ENCODE data around the gene UNC5C.

The UNC5C gene

GRCh38 chr4:95446173-95446572, 102.6 kb downstream of the UNC5C start:
- DNase-seq = no peak

DNA sequence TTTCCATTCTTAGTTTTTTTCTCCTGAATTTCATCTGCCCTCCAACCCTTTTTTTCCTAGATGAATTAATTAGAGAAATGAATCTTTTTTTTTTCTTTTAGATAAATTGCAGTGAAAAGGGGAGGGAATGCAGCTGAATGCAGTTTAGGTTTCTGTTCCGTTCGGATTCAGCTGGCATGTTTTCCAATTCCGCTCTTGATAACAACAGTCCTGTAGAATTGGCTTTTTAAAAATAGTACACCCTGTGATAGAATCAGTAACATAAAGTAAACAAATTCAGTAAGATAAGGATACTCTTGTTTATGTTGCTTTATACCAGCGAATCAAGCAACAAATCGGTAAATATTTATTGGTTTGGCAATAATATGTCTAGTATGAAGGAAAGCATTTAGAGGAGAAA, 103.5 kb downstream of the UNC5C start:
- DNase-seq = no peak

GRCh38 chr4:95444812-95445211, 104.0 kb downstream of the UNC5C start:
- no peak for DNase-seq

DNA sequence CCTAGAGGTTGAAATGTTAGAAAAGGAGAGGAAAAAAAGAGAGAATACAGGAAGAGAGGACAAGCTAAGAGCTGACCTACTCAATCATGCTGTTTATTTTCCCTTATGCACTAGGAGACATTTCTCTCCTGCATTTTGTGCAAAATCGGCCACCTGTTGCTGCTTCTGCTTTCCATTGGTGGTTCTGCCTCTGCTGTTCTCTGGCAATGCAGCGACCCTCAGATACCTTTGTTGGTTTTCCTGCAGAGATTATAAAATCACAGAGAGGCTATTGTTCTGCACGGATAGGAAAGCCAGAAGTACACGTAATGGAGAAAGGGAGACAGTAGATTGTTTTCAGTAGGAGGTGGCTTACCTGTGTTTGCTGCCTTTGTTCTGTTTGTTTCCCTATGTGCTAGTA, 108.9 kb downstream of the UNC5C start:
- DNase-seq = no peak

DNA sequence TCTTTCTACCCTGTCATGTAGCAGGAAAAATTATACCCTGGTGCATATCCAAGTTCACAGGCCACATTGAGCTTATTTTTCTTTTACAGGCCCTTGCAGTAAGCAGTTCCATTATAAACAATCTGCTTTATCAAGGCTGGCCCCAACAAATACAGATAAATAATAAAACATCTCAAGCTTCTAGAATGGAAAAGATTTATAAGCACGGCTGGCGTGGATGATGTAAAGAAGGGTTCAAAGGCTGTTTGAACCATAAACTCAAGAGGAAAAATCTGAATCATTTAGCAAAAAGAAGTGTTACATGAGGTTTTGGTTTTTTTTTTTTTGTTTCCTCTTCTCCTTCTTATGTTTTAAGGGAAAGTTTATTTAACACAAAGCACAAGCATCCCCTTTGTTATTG, 109.7 kb downstream of the UNC5C start:
- no peak for DNase-seq

DNA sequence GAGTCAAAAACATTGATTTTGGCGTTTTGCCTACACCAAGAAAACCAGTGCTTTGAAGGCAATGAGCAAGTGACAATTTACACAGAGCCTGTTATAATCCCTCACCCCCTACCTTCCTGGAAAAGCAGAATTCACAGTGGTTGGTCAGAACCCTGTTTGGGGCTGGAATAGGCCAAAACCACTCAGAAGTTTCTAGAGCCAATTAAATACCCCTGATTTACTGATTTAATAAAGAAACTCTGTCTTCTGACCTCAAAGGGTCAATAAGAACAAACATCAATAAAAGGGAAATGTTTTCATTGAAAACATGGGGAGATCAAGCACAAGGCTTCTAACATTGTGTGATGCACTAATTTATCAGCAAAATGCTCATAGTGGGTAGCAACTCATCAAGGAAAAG, 116.3 kb downstream of the UNC5C start:
- no peak for DNase-seq

DNA sequence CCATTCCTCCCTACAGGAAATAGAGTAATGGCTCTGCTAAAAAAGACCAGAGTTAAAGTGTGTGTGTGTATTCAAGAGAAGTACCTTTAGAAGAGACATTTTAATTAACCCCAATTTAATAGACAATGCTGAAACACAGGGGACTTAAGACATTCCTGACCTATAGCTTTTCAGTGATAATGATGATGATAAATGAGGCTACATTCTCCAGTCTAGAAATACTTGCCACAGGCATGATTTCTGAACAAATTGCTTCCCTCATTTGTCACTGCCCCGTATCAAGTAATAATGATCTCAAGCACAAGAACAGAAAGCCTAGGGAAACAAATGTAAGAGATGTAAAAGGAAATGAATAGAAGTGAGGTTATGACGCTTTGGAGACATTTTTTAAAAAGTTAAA, 117.1 kb downstream of the UNC5C start:
- DNase-seq = no peak

DNA sequence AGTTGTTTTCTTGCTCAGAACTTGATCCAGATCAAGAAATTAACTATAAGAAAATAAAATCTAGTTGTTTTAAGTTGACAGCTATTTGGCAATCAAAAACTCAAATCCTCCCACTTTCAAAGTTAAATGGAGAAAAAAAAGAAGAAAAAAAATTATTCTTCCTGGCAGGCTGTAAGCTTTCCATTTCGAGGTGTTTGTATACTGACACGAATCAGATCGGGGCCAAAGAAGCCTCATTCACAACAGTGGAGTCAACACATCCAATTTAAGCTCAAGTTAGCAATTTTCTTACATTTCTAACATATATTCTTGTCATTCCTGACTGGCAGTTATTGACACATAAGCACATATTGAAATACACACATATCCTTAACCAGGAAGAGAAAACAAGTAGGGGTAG, 119.4 kb downstream of the UNC5C start:
- no peak for DNase-seq

GRCh38 chr4:95428291-95429070, 120.3 kb downstream of the UNC5C start:
- no peak for DNase-seq

DNA sequence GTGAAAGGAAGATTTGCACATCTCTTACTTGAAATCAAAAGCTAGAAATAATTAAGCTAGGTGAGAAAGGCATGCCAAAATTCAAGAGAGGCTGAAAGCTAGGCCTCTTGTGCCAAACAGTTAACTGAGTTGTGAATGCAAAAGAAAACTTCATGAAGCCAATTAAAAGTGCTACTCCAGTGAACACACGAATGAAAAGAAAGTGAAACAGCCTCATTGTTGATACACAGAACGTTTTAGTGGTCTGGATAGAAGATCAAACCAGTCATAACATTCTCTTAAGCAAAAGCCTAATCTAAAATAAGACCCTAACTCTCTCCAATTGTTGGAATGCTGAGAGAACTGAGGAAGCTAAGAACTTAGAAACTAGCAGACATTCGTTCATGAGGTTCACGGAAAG, 122.3 kb downstream of the UNC5C start:
- no peak for DNase-seq

- no peak for DNase-seq
Observed at GRCh38 chr4:95422436-95422835, 126.3 kb downstream of the UNC5C start.

DNA sequence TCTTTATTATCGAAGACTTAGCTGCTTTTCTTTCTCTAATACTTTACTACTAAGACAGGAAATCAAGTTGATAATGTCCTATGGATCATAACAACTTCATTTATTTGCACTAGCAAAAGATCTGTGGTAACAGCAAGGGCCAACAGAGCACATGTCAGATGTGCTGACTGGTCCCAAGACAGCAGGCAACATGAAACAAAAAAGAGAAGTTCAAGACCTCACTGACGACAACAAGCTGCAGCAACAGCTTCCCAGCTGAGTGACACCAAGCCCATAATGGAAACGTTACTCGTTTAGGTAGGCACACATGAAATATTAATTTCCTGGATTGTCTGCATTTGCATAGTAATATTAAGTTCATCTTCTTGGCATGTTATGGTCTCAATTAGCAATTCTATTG, 126.9 kb downstream of the UNC5C start:
- DNase-seq = no peak

- no peak for DNase-seq
Observed at GRCh38 chr4:95417531-95417930, 131.2 kb downstream of the UNC5C start.

- no peak for DNase-seq
Observed at GRCh38 chr4:95415346-95415771, 133.4 kb downstream of the UNC5C start.

GRCh38 chr4:95411371-95412088, 137.2 kb downstream of the UNC5C start:
- DNase-seq = no peak

DNA sequence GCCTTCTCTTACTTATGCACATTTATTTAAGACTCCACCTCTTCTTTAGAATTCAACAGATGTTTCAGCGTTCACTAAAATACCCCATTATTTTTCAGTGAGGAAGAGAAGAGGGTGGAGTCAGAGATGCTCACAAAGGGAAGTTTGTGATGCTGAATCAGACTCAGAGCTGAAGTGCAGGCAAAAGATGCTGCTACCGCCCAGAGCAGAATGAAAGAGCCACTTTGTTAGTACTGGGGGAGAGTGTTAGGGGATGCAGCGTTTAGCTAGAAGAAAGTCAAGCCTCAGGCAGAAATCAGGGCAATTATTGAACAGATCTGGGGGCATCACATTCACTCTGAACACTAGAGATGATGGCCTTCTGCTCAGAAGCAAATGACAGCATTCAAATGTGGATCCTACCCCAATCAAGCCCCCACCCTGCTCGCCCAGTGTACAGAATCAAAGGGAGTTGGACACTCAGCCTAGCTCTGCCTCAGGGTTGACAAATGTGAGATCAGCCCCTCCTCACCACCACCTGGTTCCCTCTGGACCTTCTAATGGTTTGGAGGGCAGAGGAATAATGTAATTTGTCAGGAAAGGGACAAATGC, 138.3 kb downstream of the UNC5C start:
- DNase-seq = no peak

DNA sequence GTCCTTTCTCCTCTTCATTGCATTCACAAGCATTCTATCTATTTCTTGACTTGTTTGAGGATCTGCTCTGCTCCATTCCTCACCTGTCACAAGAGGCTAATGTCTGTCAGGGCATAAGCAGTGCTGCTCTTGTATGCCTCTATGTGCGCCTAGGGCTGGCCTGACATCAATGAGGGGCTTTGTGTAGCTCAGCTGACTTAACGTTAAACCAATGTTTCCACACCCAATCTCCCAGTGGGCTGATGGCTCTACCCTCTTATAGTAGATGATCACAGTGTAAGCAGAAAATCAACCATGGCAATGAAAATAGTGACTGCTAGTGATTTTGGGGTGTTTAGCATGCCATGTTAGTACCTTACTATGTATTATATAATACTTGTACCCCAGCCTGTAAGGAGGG, 139.0 kb downstream of the UNC5C start:
- DNase-seq = no peak

DNA sequence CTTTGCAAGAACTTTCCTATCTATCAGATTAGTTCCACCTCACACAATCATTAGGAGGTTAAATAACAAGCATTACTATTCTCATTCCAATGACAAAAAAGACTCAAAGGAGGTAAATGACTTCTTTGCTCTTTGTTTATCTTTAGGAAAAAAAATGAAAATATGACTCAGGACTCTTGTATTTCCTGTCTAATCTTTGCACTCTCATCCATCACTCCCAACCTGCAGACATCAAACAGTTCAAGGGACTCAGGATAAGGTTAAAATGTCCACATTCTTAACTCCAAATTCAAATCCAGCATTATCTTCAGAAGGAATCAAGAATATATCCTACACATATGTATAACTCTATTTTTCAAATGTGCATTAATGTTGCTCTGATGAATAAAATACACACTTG, 139.6 kb downstream of the UNC5C start:
- no peak for DNase-seq

GRCh38 chr4:95402299-95402698, 146.5 kb downstream of the UNC5C start:
- DNase-seq = no peak

- DNase-seq = no peak
Observed at GRCh38 chr4:95398217-95398616, 150.6 kb downstream of the UNC5C start.

DNA sequence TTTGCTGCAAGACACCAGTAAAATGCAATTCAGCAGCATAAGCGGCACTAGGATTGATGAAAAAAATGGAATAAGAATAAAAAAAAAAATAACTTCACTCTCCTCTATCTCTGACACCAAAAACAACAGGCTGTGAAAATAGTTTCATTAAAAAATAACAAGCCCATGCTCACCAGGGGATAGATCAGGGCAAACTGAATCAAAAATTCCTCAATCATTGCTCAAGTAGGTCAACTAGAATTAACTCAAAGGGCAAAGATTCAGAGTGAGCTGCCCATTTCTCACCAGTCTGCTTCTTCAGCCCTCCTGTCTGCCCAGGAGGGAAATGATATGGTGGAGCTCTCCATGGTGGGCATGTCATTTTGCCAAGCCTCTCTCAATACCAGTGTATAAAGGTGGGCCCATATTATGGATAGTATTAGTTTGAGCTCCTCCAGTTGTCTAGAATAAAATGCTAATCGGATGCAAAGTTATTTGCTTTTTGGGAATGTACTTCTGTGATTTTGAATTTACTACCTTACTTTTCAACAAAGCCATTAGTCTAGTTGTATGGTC, 153.9 kb downstream of the UNC5C start:
- no peak for DNase-seq

- no peak for DNase-seq
Observed at GRCh38 chr4:95393821-95394220, 155.0 kb downstream of the UNC5C start.

DNA sequence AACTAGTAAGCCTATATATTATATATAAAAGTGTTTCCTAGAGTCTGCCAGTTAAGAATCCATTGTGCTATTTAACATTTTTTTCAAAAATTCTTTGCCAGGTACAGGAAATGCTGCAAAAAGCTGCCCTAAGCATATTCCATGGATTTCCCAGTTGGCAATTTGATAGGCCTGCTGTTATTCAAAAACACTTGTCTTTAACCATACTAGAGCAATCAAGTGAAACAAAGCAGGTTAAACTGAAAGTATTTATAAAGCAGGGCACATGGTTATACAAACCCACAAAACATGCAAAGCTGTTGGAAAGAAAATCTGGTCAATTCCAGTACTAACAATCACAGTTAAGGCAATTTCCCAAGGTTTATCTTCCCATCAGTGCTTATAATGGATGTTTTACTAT, 159.9 kb downstream of the UNC5C start:
- DNase-seq = no peak

DNA sequence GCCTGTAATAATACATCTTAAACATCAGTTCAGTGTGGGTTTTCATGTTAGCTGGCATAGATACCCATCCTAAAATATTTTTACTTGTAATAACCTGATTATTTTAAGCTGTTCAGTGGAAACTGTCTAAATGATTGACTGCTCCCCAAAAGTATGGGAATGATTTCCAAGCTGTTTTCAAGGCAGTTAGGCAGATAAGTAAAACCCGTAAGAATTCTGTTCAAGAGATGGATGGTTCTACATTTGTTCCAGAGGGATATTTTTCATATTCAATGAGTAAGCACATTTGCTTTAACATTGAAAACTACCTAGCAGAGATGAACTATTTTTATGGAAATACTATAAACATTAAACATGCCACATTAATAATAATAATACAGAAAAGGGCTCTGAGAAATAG, 161.1 kb downstream of the UNC5C start:
- no peak for DNase-seq

Measured in femur (tissue), 1 donor.